Mononuclear cell (primary cell): ENCODE data around the gene CORO1C. TPM values are rescaled to one million over a fixed set of nuclear protein-coding genes. Genes with fewer than 3 reads are reported as not detected.
A peak's percentile ranks its signal among the peaks of the same experiment; 100 is the strongest.
"Not testable (repeated sequence)": the region's sequence is repeated elsewhere in the genome, so short reads cannot be mapped to it uniquely, and the experiment has no call there.

Experiments used
- H3K27me3 ChIP-seq: 2 replicates; pipeline ENCODE4 v1.6.0; 2011; ENCODE audit warnings: low read length, control low read depth; ENCODE audit not compliant: insufficient read depth
- H3K4me1 ChIP-seq: 2 replicates; pipeline ENCODE4 v1.5.1; 2011; ENCODE audit warnings: mild to moderate bottlenecking, low read length, control low read depth; ENCODE audit not compliant: insufficient read depth
- H3K4me3 ChIP-seq: 2 replicates; pipeline ENCODE4 v1.5.1; 2011; ENCODE audit warnings: mild to moderate bottlenecking, low read length, moderate library complexity
- H3K9me3 ChIP-seq: 2 replicates; pipeline ENCODE4 v1.5.1; 2011; ENCODE audit warnings: low read depth, mild to moderate bottlenecking, control low read depth, low read length
- total RNA-seq: library from RNA; depleted of rRNA; stranded (reverse); fragments of >200 nt; gene quantifications from one replicate; pipeline ENCODE4 v1.2.3, GENCODE V29; 2012

CORO1C gene
- total RNA-seq, 1 donor, result 86.3 TPM

GRCh38 chr12:108637222-108637971, 93.9 kb downstream of the CORO1C start:
- Histone ChIP-seq H3K4me3 (peak overlapping the region; percentile 37), H3K9me3 (no peaks in the 10 kb centered on the region), H3K27me3 (no peaks in the 10 kb centered on the region), H3K4me1 (peaks cover 92% of the 10 kb centered on the region)

- H3K9me3 ChIP-seq, result no peaks in the 10 kb centered on the region
- H3K27me3 ChIP-seq, result no peaks in the 10 kb centered on the region
- peaks cover 93% of the 10 kb centered on the region for H3K4me1 ChIP-seq
- peak overlapping the region; percentile 37 for H3K4me3 ChIP-seq
Measured at GRCh38 chr12:108635997-108636808, 95.1 kb downstream of the CORO1C start.

- no peaks in the 10 kb centered on the region for H3K9me3 ChIP-seq
- peaks cover 93% of the 10 kb centered on the region for H3K4me1 ChIP-seq
- no peaks in the 10 kb centered on the region for H3K27me3 ChIP-seq
- peak overlapping the region; percentile 37 for H3K4me3 ChIP-seq
Measured at GRCh38 chr12:108635201-108635996, 95.9 kb downstream of the CORO1C start.

- H3K4me3 ChIP-seq, result peak overlapping the region; percentile 90
Measured at GRCh38 chr12:108634341-108634751, 97.0 kb downstream of the CORO1C start.

GRCh38 chr12:108633534-108634248, 97.6 kb downstream of the CORO1C start, which contains the start of gene SELPLG:
SELPLG (minus strand) TSS chr12:108633894; CDS start chr12:108624307, 9,587 bp downstream.
- peaks cover 96% of the 10 kb centered on the region for H3K4me1 ChIP-seq
- H3K9me3 ChIP-seq, result no peaks in the 10 kb centered on the region
- H3K27me3 ChIP-seq, result no peaks in the 10 kb centered on the region
- peak within 1 kb of the TSS; percentile 90 for H3K4me3 ChIP-seq

More at GRCh38 chr12:108634341-108634751, 97.0 kb downstream of the CORO1C start:
- H3K27me3 ChIP-seq, result no peaks in the 10 kb centered on the region
- H3K4me1 ChIP-seq, result peaks cover 96% of the 10 kb centered on the region
- no peaks in the 10 kb centered on the region for H3K9me3 ChIP-seq

GRCh38 chr12:108633081-108633533, 98.2 kb downstream of the CORO1C start:
- Histone ChIP-seq H3K27me3 (no peaks in the 10 kb centered on the region), H3K4me3 (peak overlapping the region; percentile 90), H3K4me1 (peaks cover 96% of the 10 kb centered on the region), H3K9me3 (no peaks in the 10 kb centered on the region)

GRCh38 chr12:108631261-108631660, 100.1 kb downstream of the CORO1C start:
- peaks cover 96% of the 10 kb centered on the region for H3K4me1 ChIP-seq
- not testable (repeated sequence) for H3K9me3 ChIP-seq, H3K27me3 ChIP-seq
- peak overlapping the region; percentile 90 for H3K4me3 ChIP-seq

- Histone ChIP-seq H3K4me3 (peak overlapping the region; percentile 90), H3K9me3 (no peaks in the 10 kb centered on the region), H3K27me3 (no peaks in the 10 kb centered on the region), H3K4me1 (peaks cover 96% of the 10 kb centered on the region)
Measured at GRCh38 chr12:108630481-108631207, 100.7 kb downstream of the CORO1C start.

- H3K4me1 ChIP-seq, result peaks cover 95% of the 10 kb centered on the region
- no peaks in the 10 kb centered on the region for H3K9me3 ChIP-seq
- peak overlapping the region; percentile 45 for H3K4me3 ChIP-seq
- no peaks in the 10 kb centered on the region for H3K27me3 ChIP-seq
Measured at GRCh38 chr12:108629824-108630476, 101.4 kb downstream of the CORO1C start.

GRCh38 chr12:108629151-108629550, 102.2 kb downstream of the CORO1C start:
- Histone ChIP-seq H3K4me1 (peaks cover 87% of the 10 kb centered on the region), H3K9me3 (no peaks in the 10 kb centered on the region), H3K27me3 (no peaks in the 10 kb centered on the region), H3K4me3 (peak overlapping the region; percentile 45)

- H3K4me1 ChIP-seq, result peaks cover 85% of the 10 kb centered on the region
- no peak overlapping the region for H3K4me3 ChIP-seq
Measured at GRCh38 chr12:108627134-108627920, 104.0 kb downstream of the CORO1C start.

GRCh38 chr12:108625228-108625627, 106.1 kb downstream of the CORO1C start:
- H3K4me1 ChIP-seq, result peaks cover 85% of the 10 kb centered on the region

More at GRCh38 chr12:108627134-108627920, 104.0 kb downstream of the CORO1C start:
- H3K27me3 ChIP-seq, result no peaks in the 10 kb centered on the region
- no peaks in the 10 kb centered on the region for H3K9me3 ChIP-seq

GRCh38 chr12:108623577-108623976, 107.7 kb downstream of the CORO1C start:
- Histone ChIP-seq H3K27me3 (no peaks in the 10 kb centered on the region), H3K9me3 (no peaks in the 10 kb centered on the region), H3K4me1 (peaks cover 83% of the 10 kb centered on the region), H3K4me3 (no peak overlapping the region)

More at GRCh38 chr12:108625228-108625627, 106.1 kb downstream of the CORO1C start:
- no peak overlapping the region for H3K4me3 ChIP-seq
- no peaks in the 10 kb centered on the region for H3K9me3 ChIP-seq
- H3K27me3 ChIP-seq, result no peaks in the 10 kb centered on the region
